Chondrocyte (in vitro differentiated cells): ENCODE results near the gene YIPF5. TPM values are rescaled to one million over a fixed set of nuclear protein-coding genes. Genes with fewer than 3 reads are reported as not detected.

ENCODE experiments used
- DNase-seq: peaks from one replicate; pipeline ENCODE4 v3.0.0; 2021; ENCODE audit warnings: mixed read lengths, low spot score
- H3K27ac Mint-ChIP-seq: one replicate; pipeline ENCODE4 v1.8.0; 2021; ENCODE audit warnings: mild to moderate bottlenecking, moderate library complexity, mixed read lengths; ENCODE audit not compliant: unreplicated experiment
- H3K27me3 Mint-ChIP-seq: 2 replicates; pipeline ENCODE4 v1.8.0; 2021; ENCODE audit warnings: low read depth, mixed read lengths
- H3K36me3 Mint-ChIP-seq: 2 replicates; pipeline ENCODE4 v1.8.0; 2021; ENCODE audit warnings: low read depth, mixed read lengths
- H3K4me1 Mint-ChIP-seq: 2 replicates; pipeline ENCODE4 v1.8.0; 2021; ENCODE audit warnings: low read depth, mild to moderate bottlenecking, mixed read lengths
- H3K4me3 Mint-ChIP-seq: one replicate; pipeline ENCODE4 v1.8.0; 2021; ENCODE audit warnings: mild to moderate bottlenecking, moderate library complexity, mixed read lengths; ENCODE audit not compliant: unreplicated experiment
- H3K9me3 Mint-ChIP-seq: 2 replicates; pipeline ENCODE4 v1.8.0; 2021; ENCODE audit warnings: low read depth, mixed read lengths
- CTCF ChIP-seq: fragments of 200-600 bp; sonication (generic); IDR thresholded peaks from 2 replicates; pipeline ENCODE4 v1.5.0; 2021; ENCODE audit warnings: antibody characterized with exemption, mild to moderate bottlenecking, moderate library complexity
- total RNA-seq: library from RNA; stranded (reverse); gene quantifications from 3 replicates; pipeline ENCODE4 v1.2.1, GENCODE V29; 2021

Gene YIPF5
- total RNA-seq, 1 donor from 2014 or later, result 113 TPM

DNA sequence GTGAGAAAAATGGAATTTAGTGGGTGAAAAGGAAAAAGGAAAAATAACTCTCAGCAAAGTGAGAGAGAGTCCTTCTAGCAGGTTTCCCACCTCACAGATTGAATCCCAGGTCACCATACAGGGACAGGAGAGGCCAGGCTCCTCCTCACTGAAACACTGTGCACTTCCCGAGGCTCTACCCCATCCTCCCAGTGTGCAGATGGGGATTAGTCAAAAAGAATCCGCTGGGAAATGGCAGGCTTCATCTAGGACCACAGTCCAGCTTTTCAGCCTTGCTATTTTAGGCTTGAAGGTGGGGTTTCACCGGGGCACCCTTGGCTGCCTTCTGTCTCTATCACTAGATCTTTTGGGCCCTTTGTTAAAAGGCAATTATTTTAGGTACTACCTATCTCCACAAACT lies 47.8 kb downstream of the YIPF5 start:
- DNase-seq, result no peak
- peaks cover 12% of the 10 kb centered on the region for H3K9me3 Mint-ChIP-seq
- H3K27me3 Mint-ChIP-seq, result no peaks in the 10 kb centered on the region
- H3K4me3 Mint-ChIP-seq, result no peak overlapping the region
- no peaks in the 10 kb centered on the region for H3K4me1 Mint-ChIP-seq
- TF ChIP-seq CTCF, result no peak
- H3K27ac Mint-ChIP-seq, result no peak overlapping the region
- peaks cover 4% of the 10 kb centered on the region for H3K36me3 Mint-ChIP-seq

GRCh38 chr5:144122081-144122480 lies 48.4 kb downstream of the YIPF5 start:
- Mint-ChIP-seq H3K27ac (no peak overlapping the region), H3K4me1 (no peaks in the 10 kb centered on the region), H3K4me3 (no peak overlapping the region), H3K36me3 (peaks cover 4% of the 10 kb centered on the region), H3K9me3 (peaks cover 12% of the 10 kb centered on the region), H3K27me3 (no peaks in the 10 kb centered on the region)
- no peak for DNase-seq
- TF ChIP-seq CTCF, result no peak

DNA sequence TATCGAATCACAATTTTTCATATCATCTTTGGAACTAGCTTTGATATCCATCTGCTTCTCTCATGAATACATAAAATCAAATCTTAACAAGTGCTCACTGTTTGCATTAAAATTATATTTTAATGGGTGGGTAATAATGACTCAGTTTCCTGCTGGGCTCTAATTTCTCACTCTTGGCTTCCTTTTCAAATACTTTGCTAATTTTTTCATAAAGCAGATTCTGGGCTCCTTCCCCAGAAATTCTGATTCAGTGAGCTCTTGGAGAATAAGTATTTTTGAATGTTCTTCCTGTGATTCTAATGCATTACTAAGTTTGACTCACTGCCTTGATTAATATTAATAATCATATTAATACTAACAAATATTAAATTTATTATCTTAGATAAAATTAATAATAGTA lies 48.9 kb downstream of the YIPF5 start:
- Mint-ChIP-seq H3K4me1 (no peaks in the 10 kb centered on the region), H3K27ac (no peak overlapping the region), H3K4me3 (no peak overlapping the region), H3K27me3 (no peaks in the 10 kb centered on the region), H3K36me3 (peaks cover 4% of the 10 kb centered on the region), H3K9me3 (peaks cover 12% of the 10 kb centered on the region)
- no peak for TF ChIP-seq CTCF
- DNase-seq, result no peak

DNA sequence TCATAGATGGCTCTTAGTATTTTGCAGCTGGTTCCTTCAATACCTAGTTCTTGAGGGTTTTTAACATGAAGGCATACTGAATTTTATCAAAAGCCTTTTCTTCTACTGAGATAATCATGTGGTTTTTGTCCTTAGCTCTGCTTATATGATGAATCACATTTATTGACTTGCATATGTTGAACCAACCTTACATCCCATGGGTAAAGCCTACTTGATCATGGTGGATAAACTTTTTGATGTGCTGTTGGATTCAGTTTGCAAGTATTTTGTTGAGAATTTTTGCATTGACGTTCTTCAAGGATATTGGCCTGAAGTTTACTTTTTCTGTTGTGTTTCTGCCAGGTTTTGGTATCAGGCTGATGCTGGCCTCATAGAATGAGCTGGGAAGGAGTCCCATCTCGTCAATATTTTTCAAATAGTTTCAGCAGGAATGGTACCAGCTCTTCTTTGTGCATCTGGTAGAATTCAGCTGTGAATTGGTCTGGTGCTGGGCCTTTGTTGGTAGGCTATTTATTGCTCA lies 49.7 kb downstream of the YIPF5 start:
- Mint-ChIP-seq H3K9me3 (peaks cover 12% of the 10 kb centered on the region), H3K27ac (no peak overlapping the region), H3K36me3 (peaks cover 4% of the 10 kb centered on the region), H3K4me3 (no peak overlapping the region), H3K27me3 (no peaks in the 10 kb centered on the region), H3K4me1 (no peaks in the 10 kb centered on the region)
- DNase-seq, result no peak
- no peak for TF ChIP-seq CTCF

- Mint-ChIP-seq H3K36me3 (peaks cover 4% of the 10 kb centered on the region), H3K27ac (no peak overlapping the region), H3K4me3 (no peak overlapping the region), H3K9me3 (peaks cover 12% of the 10 kb centered on the region), H3K4me1 (no peaks in the 10 kb centered on the region), H3K27me3 (peaks cover 1% of the 10 kb centered on the region)
- no peak for TF ChIP-seq CTCF
- DNase-seq, result no peak
Measured at GRCh38 chr5:144117412-144117811, 53.0 kb downstream of the YIPF5 start.
